Nephron progenitor cell (in vitro differentiated cells): ENCODE results near the gene BRDT.
A peak's percentile ranks its signal among the peaks of the same experiment; 100 is the strongest.

Experiments
- DNase-seq: peaks from one replicate; pipeline ENCODE4 v3.0.0; 2021
- H3K27ac Mint-ChIP-seq: 2 replicates; pipeline ENCODE4 v1.8.0; 2021; ENCODE audit warnings: mild to moderate bottlenecking, moderate library complexity, mixed read lengths
- H3K27me3 Mint-ChIP-seq: 2 replicates; pipeline ENCODE4 v1.8.0; 2021; ENCODE audit warnings: mild to moderate bottlenecking, low read depth, mixed read lengths; ENCODE audit not compliant: poor library complexity
- H3K36me3 Mint-ChIP-seq: 2 replicates; pipeline ENCODE4 v1.8.0; 2021; ENCODE audit warnings: low read depth, mixed read lengths
- H3K4me1 Mint-ChIP-seq: 2 replicates; pipeline ENCODE4 v1.8.0; 2021; ENCODE audit warnings: mixed read lengths
- H3K4me3 Mint-ChIP-seq: 2 replicates; pipeline ENCODE4 v1.8.0; 2021; ENCODE audit warnings: mild to moderate bottlenecking, moderate library complexity, mixed read lengths
- H3K9me3 Mint-ChIP-seq: 2 replicates; pipeline ENCODE4 v1.8.0; 2021; ENCODE audit warnings: mild to moderate bottlenecking, moderate library complexity, mixed read lengths
- CTCF ChIP-seq: fragments of 200-600 bp; sonication (generic); IDR thresholded peaks from 2 replicates; pipeline ENCODE4 v1.5.0; 2021; ENCODE audit warnings: antibody characterized with exemption

Gene BRDT

GRCh38 chr1:91949356-91949699 lies at the start of gene BRDT:
TSS of gene BRDT (plus strand) at chr1:91949401. CDS start at chr1:91962755, 13,354 bp downstream.
- no peak for TF ChIP-seq CTCF
- no peak within 1 kb of the TSS for H3K4me3 Mint-ChIP-seq
- DNase-seq: no peak
- peaks cover 3% of the 10 kb centered on the region for H3K27me3 Mint-ChIP-seq
- no peaks in the 10 kb centered on the region for H3K36me3 Mint-ChIP-seq
- peaks cover 13% of the 10 kb centered on the region for H3K4me1 Mint-ChIP-seq
- H3K9me3 Mint-ChIP-seq: peaks cover 4% of the 10 kb centered on the region
- peak within 1 kb of the TSS; percentile 19 for H3K27ac Mint-ChIP-seq

GRCh38 chr1:91900562-91900961 lies 48.6 kb upstream of the BRDT start:
- H3K27ac Mint-ChIP-seq: no peak overlapping the region
- no peaks in the 10 kb centered on the region for H3K9me3 Mint-ChIP-seq
- no peak overlapping the region for H3K4me3 Mint-ChIP-seq
- no peak for DNase-seq
- no peaks in the 10 kb centered on the region for H3K36me3 Mint-ChIP-seq
- peaks cover 3% of the 10 kb centered on the region for H3K27me3 Mint-ChIP-seq
- no peak for TF ChIP-seq CTCF
- peaks cover 6% of the 10 kb centered on the region for H3K4me1 Mint-ChIP-seq

GRCh38 chr1:91901231-91901630 lies 48.0 kb upstream of the BRDT start:
- Mint-ChIP-seq H3K9me3 (no peaks in the 10 kb centered on the region), H3K36me3 (no peaks in the 10 kb centered on the region), H3K4me3 (no peak overlapping the region), H3K27ac (no peak overlapping the region), H3K4me1 (no peaks in the 10 kb centered on the region), H3K27me3 (peaks cover 6% of the 10 kb centered on the region)
- TF ChIP-seq CTCF: no peak
- no peak for DNase-seq

GRCh38 chr1:91912266-91912665 lies 36.9 kb upstream of the BRDT start:
- TF ChIP-seq CTCF: no peak
- Mint-ChIP-seq H3K9me3 (no peaks in the 10 kb centered on the region), H3K36me3 (no peaks in the 10 kb centered on the region), H3K4me3 (no peak overlapping the region), H3K27ac (no peak overlapping the region), H3K4me1 (no peaks in the 10 kb centered on the region), H3K27me3 (peaks cover 3% of the 10 kb centered on the region)
- no peak for DNase-seq

- Mint-ChIP-seq H3K9me3 (no peaks in the 10 kb centered on the region), H3K36me3 (no peaks in the 10 kb centered on the region), H3K27me3 (peaks cover 3% of the 10 kb centered on the region), H3K4me1 (no peaks in the 10 kb centered on the region), H3K27ac (no peak overlapping the region), H3K4me3 (no peak overlapping the region)
- DNase-seq: no peak
- TF ChIP-seq CTCF: no peak
Observed at GRCh38 chr1:91913018-91913417, 36.2 kb upstream of the BRDT start.

- no peak overlapping the region for H3K4me3 Mint-ChIP-seq
- H3K27ac Mint-ChIP-seq: no peak overlapping the region
- H3K36me3 Mint-ChIP-seq: no peaks in the 10 kb centered on the region
Observed at GRCh38 chr1:91916046-91916445, 33.2 kb upstream of the BRDT start.

More at GRCh38 chr1:91916046-91916445, 33.2 kb upstream of the BRDT start:
- Mint-ChIP-seq H3K4me1 (no peaks in the 10 kb centered on the region), H3K9me3 (no peaks in the 10 kb centered on the region), H3K27me3 (peaks cover 3% of the 10 kb centered on the region)
- DNase-seq: no peak
- TF ChIP-seq CTCF: no peak
